Right atrium auricular region (tissue), 2 donors: ENCODE results near the gene EMP3. TPM values are rescaled to one million over a fixed set of nuclear protein-coding genes. Genes with fewer than 3 reads are reported as not detected.

Source experiments
- DNase-seq: peaks from one replicate; pipeline ENCODE4 v3.0.0-alpha.2; 2019; ENCODE audit warnings: low spot score
- H3K27ac ChIP-seq, 2 donors: fragments of 200-600 bp; sonication (generic); 1 replicate in 1 of 2; 2 replicates in 1 of 2; pipeline ENCODE4 v1.5.1; 2016 to 2019
- H3K27me3 ChIP-seq, 2 donors: fragments of 200-600 bp; sonication (generic); one replicate each; pipeline versions ENCODE4 v1.5.1 to v1.6.0; 2017 to 2019
- H3K36me3 ChIP-seq: fragments of 200-600 bp; sonication (generic); one replicate; pipeline ENCODE4 v1.5.1; 2016
- H3K4me1 ChIP-seq, 2 donors: fragments of 200-600 bp; sonication (generic); one replicate each; pipeline versions ENCODE4 v1.5.1 to v1.6.0; 2017 to 2019
- H3K4me3 ChIP-seq, 2 donors: fragments of 200-600 bp; sonication (generic); 1 replicate in 1 of 2; 2 replicates in 1 of 2; pipeline ENCODE4 v1.5.1; 2017 to 2019; ENCODE audit warnings: mild to moderate bottlenecking in 1 of 2, moderate library complexity in 1 of 2
- H3K9me3 ChIP-seq, 2 donors: fragments of 200-600 bp; sonication (generic); one replicate each; pipeline ENCODE4 v1.5.1; 2019
- CTCF ChIP-seq, 2 donors: fragments of 200-600 bp; sonication (generic); IDR thresholded peaks; one replicate each; pipeline ENCODE4 v1.5.1; 2019; ENCODE audit warnings: antibody characterized with exemption in 2 of 2
- total RNA-seq, 2 donors: library from RNA; depleted of rRNA; stranded (reverse); fragments of >200 nt; gene quantifications; one replicate each; pipeline ENCODE4 v1.1.0, GENCODE V29; 2016

Gene EMP3
- total RNA-seq, 2 donors from 2014 or later, result 16.9 to 95.9 TPM

GRCh38 chr19:48338802-48339503 lies 13.6 kb downstream of the EMP3 start:
- Histone ChIP-seq H3K4me3 (no peak overlapping the region), H3K9me3 (no peaks in the 10 kb centered on the region), H3K27me3 (no peaks in the 10 kb centered on the region), H3K27ac (no peak overlapping the region), H3K36me3 (no peaks in the 10 kb centered on the region), H3K4me1 (peaks cover 0 to 2% of the 10 kb centered on the region in 2 donors)
- no peak for TF ChIP-seq CTCF (IDR thresholded peaks at IDR 0.05)
- no peak for DNase-seq

- Histone ChIP-seq H3K4me3 (no peak overlapping the region), H3K4me1 (no peaks in the 10 kb centered on the region), H3K27me3 (no peaks in the 10 kb centered on the region), H3K36me3 (no peaks in the 10 kb centered on the region), H3K27ac (no peak overlapping the region), H3K9me3 (no peaks in the 10 kb centered on the region)
- no peak for DNase-seq
- TF ChIP-seq CTCF (IDR thresholded peaks at IDR 0.05), result no peak
Measured at GRCh38 chr19:48340995-48341394, 15.6 kb downstream of the EMP3 start.

- DNase-seq, result no peak
- TF ChIP-seq CTCF (IDR thresholded peaks at IDR 0.05), result no peak
- Histone ChIP-seq H3K4me1 (no peaks in the 10 kb centered on the region), H3K9me3 (no peaks in the 10 kb centered on the region), H3K27me3 (no peaks in the 10 kb centered on the region), H3K4me3 (no peak overlapping the region), H3K36me3 (no peaks in the 10 kb centered on the region), H3K27ac (no peak overlapping the region)
Measured at GRCh38 chr19:48341515-48342413, 16.4 kb downstream of the EMP3 start.

DNA sequence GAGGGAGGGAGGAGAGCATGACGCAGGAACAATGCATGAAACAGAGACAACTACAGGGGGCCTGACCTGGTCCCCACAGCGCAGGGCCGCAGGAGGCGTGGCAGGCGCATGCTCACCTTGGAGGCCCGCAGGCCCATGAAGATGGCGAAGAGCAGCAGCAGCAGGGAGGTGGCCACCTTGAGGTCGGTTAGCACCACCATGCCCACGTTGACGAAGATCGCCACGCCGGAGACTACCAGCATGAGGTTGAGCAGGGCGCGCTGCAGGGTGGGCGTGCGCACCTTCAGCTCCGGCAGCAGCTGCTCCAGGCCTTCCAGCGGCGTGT lies 17.0 kb downstream of the EMP3 start:
- Histone ChIP-seq H3K36me3 (no peaks in the 10 kb centered on the region), H3K27ac (no peak overlapping the region), H3K4me3 (no peak overlapping the region), H3K9me3 (no peaks in the 10 kb centered on the region), H3K27me3 (no peaks in the 10 kb centered on the region), H3K4me1 (no peaks in the 10 kb centered on the region)
- no peak for TF ChIP-seq CTCF (IDR thresholded peaks at IDR 0.05)
- DNase-seq, result no peak

- peaks cover 0 to 1% of the 10 kb centered on the region in 2 donors for H3K4me1 ChIP-seq
- H3K27ac ChIP-seq, result no peak overlapping the region
- H3K4me3 ChIP-seq, result no peak overlapping the region
- H3K27me3 ChIP-seq, result no peaks in the 10 kb centered on the region
- no peaks in the 10 kb centered on the region for H3K36me3 ChIP-seq
- TF ChIP-seq CTCF (IDR thresholded peaks at IDR 0.05), result no peak
- no peak for DNase-seq
- H3K9me3 ChIP-seq, result no peaks in the 10 kb centered on the region
Measured at GRCh38 chr19:48342841-48343540, 17.6 kb downstream of the EMP3 start.
